T47D (cell line): ENCODE measurements around the gene TTC9B.
"Not testable (repeated sequence)": the region's sequence is repeated elsewhere in the genome, so short reads cannot be mapped to it uniquely, and the experiment has no call there.

Source experiments
- DNase-seq, 2 experiments: peaks; one replicate each; pipeline versions ENCODE4 v3.0.0 to v3.0.0-alpha.2; 2011 to 2012; ENCODE audit warnings: low read depth in 1 of 2, low spot score in 1 of 2
- JUND ChIP-seq: IDR thresholded peaks from 2 replicates; pipeline ENCODE4 v1.6.1; 2012; ENCODE audit warnings: low read depth
- in situ Hi-C: cut with HindIII; loops from 2 replicates; pipeline ENCODE4 v1.10.0; 2016; ENCODE audit warnings: low sequenced_read_pairs, low pct_unique_long_range_greater_than_20kb

Gene TTC9B

DNA sequence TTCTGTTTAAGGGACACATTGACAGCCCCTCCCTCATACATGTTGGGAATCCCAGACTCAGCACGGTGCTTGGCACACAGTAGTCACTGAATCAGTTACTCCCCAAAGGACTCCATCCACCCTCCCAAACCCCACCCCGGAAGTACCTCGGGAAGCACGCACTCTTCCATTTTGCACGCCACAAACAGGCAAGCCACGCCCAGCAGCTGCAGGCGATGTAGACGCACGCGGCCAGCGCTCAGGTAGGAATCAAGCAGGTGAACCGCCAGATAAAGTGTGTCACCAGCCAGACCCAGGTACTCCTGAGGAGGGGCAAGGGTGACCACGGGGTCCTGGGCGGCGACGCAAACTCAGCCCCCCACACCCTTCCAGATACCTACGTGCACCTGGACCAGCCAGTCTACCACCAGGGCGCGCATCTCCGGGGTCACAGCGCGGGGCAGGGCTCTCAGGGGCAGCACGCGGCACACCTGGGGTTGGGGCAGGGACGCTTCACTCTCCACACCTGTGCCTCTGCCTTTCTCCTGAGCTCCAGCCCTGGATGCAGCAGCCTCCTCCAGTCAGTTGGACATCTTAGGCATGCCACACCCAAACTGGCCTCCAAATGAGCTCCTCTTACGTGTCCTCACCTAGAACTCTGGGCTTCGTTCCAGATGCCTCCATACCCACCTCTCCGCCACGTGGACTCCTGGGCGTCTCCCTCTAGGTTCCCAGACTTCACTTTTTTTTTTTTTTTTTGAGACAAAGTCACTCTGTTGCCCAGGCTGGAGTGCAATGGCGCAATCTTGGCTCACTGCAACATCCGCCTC is 6.4 kb upstream of the TTC9B start:
- in situ Hi-C loops, result no loop called here

DNA sequence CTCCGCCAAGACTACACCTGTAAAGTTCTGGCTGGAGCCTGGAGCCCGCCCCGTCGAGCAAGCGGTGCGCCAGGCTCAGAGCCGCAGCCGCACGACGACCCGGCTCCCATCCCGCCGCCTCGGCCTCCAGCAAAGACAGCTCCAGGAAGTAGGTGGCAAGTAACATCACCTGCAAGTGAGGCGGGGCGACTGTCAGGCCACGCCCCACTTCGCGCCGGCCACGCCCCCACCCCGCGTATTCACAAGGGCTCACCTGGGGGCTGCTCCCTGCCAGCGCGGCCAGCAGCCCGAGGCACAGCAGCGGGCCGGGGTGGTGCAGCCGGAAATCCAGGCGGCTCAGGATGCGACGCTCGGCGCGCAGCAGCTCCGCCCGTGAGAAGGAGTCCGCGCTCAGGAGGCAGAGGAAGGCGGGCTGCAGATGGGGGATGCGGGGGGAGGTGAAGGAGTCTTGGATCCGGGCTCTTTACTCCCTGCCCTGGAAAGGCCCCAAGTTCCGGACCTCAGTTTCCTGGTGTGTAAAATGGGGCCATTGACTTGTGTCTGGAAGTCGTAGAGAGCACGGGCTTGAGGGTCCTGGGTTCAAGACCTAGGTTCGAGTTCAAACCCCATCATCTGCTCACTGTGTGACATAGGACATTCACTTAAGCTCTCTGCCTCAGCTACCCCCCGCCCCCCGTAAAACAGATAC is 5.1 kb upstream of the TTC9B start:
- in situ Hi-C loops, result no loop called here
- TF ChIP-seq JUND, result no peak
- no peak for DNase-seq

More for the DNA sequence above, 6.4 kb upstream of the TTC9B start:
- no peak for DNase-seq
- TF ChIP-seq JUND, result no peak

DNA sequence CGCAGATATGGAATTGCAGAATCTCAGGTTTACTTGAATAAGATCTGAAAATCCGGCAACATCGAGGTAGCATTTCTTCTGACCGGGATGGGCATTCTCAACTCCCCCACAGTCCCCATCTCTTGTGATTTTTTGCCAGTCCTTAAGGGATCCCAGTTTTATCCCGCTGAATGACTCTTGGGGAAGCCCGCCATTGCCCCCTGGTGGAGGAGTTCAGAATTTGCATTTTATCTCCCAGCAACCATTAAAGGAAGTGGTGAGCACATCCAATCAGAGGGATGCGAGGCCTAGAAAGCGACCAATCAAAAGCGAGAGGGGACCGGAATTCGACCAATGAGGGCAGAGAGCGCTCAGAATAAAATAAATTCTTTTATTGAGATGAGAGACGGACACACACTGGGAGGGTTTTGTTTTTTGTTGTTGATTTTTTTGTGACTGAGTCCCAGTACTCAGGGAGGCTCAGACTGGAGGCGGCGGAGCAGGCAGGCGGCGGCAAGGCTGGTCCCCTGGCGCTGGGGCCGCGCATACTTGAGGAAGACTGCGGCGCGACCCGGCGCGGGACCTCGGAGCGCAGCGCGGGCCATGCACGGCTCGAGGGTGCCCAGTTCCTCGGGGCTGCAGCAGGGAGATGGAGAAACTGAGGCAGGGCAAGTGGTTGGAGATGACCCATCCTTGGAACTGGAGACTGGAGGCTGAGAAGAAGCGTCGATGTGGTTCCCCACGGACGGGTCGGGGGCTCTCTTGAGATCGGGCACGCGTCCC is 3.9 kb upstream of the TTC9B start:
- TF ChIP-seq JUND, result no peak
- peak; percentile 85 to 90 for DNase-seq
- in situ Hi-C loops, result no loop called here

DNA sequence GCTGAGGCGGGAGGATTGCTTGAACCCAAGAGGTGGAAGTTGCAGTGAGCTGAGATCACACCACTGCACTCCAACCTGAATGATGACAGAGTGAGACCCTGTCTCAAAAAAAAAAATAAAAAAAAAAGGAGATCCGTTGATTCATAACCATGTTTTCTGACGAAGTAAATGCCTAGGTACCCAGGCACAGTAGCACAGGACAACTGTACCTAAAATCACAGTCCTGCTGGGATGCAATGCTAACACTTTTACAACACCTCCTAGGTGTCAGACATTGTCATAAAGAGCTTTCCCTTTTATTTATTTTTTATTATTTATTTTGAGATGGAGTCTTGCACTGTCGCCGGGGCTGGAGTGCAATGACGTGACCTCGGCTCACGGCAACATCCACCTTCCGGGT is 2.5 kb upstream of the TTC9B start:
- no peak for DNase-seq
- TF ChIP-seq JUND, result no peak
- in situ Hi-C loops, result no loop called here

DNA sequence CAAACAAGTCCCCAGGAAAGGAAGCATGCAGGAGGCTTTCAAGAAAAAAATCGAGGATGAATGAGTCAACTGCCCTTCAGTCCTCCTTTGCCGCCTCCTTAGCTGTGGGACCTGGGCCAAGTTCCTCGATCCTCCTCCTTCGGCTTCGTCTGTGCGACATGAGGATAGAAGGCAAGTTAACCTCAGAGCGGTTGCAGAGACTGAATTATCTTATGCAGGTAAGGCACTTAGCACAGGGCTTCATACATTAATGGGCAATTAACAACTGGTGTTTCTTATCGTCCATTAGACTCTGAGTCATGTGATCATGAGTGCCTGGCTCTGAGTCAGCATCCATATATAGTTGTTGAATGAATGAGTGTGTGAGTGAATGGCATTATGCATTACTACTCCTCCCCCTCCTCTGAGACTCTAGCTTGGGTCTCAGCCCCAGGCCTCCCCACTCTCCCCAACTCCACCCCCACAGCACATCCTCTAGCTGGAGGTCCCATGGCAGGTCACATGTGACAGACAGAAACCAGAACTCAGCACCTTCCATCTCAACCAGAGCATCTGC is 1.6 kb upstream of the TTC9B start:
- TF ChIP-seq JUND, result no peak
- in situ Hi-C loops, result no loop called here
- peak in 1 of 2 experiments; percentile 13 for DNase-seq

DNA sequence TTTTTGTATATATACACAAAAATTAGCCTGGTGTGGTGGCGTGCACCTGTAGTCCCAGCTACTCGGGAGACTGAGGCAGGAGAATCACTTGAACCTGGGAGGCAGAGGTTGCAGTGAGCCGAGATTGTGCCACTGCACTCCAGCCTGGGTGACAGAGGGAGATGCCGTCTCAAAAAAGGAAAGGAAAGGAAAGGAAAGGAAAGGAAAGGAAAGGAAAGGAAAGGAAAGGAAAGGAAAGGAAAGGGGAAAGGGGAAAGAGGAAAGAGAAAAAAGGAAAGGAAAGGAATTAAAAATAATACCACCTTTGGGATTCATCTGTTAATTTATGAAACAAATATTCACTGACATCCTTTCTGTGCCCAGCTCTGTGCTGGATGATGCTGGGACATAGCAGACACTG is 845 bp upstream of the TTC9B start:
- in situ Hi-C loops, DNase-seq: not testable (repeated sequence)

DNA sequence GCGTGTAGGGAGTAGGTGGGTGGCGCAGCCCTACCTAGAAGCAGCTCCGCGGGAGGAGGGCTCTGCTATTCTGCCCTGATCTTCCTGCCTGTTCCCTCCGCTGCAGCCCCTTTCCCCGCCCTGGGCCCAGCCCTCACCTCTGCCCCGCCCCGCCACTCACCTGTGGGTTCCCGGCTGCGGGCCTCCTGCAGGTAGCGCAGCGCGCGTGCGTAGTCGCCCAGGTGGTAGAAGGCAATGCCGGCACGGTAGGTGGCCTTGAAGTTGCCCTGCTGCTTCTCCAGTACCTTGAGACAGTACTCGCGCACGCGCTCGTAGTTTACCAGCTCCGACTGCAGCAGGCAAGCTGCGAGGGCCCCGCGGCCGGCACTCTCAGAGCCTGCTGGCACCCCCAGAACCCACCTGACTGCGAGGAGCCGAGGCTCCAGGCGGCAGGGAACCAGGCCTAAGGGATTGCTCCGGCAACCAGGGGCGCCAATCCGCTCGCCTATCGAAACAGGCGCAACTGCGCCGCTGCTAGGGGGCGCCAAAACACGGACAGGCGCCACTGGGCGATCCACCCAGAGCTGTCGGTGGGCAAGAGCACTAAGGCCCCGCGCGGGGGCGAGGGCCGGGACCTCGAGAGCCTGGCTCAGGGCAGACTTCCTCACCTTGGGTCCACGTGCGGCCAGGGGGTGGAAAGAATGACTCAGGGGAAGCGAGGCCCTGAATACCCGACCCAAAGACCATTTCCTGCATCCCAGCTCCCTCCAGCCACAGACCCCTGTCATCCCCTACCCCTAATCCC is 965 bp downstream of the TTC9B start:
- no peak for TF ChIP-seq JUND
- in situ Hi-C loops, result no loop called here
- DNase-seq, result peak; percentile 72 to 89

DNA sequence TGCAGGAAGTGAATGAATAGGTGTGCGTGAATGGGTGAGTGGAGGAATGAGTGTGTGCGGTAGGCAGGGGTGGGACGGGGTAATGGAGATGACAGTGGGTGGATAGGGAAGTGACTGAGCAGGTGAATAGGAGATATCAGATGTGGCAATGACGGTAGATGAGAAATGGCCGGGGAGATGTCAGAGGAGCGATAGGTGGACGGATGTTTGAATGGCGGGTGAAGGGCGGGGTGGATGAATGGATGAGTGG is 1.5 kb downstream of the TTC9B start:
- DNase-seq, result no peak
- in situ Hi-C loops, result no loop called here
- TF ChIP-seq JUND, result no peak

DNA sequence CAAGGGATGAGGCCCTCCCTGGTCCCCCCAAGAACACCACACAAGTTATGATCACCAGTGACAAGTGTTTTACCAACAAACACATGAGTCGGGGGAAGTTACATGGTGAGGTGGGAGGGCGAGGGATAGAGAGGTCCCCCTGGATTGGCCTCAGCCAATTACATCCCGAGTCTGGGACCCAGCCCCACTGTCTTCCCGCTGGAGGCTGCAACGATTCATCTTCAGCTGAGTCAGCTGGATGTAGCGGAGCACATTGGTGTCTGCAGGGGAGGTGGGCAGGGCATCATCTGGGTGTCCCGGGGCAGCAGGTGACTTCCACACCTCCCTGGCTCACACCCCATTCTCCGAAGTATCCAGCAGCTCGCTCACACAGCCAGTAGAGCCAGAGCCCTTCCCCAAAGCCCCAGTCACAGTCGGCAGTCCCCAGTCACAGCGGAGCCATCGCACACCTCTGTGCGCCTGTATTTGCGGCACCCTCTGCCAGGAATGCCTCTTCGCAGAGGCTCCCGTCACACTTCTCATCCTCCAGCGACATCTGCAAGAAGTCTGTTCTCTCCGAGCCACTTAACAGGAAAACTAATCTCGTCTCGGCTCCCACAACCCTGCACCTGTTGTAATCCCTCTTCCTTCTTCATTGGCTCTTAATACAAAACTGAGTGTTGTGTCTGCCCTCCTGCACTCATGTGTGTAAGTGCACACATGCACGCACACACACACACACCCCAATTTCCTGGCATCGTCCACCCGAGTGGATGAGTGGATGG is 2.0 kb downstream of the TTC9B start:
- TF ChIP-seq JUND, result no peak

DNA sequence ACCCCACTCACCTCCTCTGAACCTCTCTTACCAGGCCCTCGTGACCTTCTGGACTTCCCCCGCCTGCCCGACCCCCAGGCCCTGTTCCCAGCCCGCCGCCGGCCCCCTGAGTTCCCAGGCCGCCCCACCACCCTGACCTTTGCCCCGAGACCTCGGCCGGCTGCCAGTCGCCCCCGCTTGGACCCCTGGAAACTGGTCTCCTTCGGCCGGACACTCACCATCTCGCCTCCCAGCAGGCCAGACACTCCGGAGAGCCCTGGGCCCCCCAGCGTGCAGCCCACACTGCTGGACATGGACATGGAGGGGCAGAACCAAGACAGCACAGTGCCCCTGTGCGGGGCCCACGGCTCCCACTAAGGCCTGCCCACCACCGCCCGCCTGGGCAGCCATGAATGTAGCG is 3.2 kb downstream of the TTC9B start:
- no peak for DNase-seq
- in situ Hi-C loops, result no loop called here
- no peak for TF ChIP-seq JUND

More for the DNA sequence above, 2.0 kb downstream of the TTC9B start:
- in situ Hi-C loops, result no loop called here
- no peak for DNase-seq

DNA sequence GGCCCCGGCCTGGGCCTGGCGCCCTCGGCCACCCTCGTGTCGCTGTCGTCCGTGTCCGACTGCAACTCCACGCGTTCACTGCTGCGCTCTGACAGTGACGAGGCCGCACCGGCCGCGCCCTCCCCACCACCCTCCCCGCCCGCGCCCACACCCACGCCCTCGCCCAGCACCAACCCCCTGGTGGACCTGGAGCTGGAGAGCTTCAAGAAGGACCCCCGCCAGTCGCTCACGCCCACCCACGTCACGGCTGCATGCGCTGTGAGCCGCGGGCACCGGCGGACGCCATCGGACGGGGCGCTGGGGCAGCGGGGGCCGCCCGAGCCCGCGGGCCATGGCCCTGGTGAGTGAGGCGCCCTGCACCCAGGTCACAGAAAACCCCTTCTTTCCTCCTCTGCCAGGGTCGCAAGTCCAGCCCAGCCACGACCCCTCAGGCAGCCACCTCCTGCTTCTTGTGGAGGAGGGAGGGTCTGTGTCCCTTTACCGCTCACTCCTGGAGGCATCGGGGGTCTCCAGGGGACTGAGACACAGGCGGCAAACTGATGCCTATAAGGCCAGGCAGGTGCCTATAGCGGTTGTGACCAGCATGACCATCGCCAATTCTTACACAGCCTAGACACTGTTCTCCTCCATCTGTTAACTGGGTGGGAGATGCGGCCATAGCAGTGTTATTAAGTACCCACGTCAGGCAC is 4.2 kb downstream of the TTC9B start:
- no peak for DNase-seq
- TF ChIP-seq JUND, result no peak
- in situ Hi-C loops, result no loop called here
